Stimulated activated CD4-positive, alpha-beta T cell treated with anti-CD3 and anti-CD28 coated beads, Interleukin-4, amount 100 ng/mL, for 1 hour (primary cell): ENCODE data around the gene SSR4.

ENCODE experiments used
- DNase-seq: peaks from one replicate; pipeline ENCODE4 v3.0.0-alpha.2; 2020

Gene SSR4

DNA sequence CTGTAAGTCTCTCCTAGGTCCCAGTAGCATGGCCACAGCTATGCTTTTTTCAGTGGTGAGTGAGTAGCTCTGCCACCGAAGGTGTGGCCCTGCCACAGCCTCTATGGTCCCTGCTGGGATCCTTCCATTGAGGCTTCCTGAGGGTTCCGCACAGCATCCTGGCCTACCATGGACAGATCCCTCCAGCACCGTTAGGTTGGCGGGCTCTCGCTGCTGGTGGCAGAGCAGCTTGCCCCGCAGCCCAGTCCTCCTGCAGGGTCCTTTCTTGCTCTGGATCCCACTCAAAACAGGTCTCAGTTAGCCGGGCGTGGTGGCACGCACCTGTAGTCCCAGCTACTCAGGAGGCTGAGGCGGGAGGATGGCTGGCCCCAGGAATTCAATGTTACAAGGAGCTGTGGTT is 38.3 kb downstream of the SSR4 start:
- DNase-seq: no peak

DNA sequence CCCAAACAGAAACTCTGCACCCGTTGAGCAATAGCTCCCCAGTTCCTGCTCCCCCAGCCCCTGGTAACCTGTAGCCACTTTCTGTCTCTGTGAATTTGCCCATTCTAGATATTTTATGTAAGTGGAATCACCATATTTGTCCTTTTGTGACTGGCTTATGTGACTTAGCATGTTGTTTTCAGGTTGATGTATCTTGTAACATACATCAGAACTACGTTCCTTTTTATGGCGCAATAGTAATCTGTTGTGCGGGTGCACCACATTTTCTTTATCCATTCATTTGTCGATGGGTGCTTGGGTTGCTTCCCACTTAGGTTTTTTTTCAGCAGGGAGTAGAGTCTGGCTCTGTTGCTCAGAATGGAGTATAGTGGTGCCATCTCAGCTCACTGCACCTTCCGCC is 42.5 kb downstream of the SSR4 start:
- no peak for DNase-seq

DNA sequence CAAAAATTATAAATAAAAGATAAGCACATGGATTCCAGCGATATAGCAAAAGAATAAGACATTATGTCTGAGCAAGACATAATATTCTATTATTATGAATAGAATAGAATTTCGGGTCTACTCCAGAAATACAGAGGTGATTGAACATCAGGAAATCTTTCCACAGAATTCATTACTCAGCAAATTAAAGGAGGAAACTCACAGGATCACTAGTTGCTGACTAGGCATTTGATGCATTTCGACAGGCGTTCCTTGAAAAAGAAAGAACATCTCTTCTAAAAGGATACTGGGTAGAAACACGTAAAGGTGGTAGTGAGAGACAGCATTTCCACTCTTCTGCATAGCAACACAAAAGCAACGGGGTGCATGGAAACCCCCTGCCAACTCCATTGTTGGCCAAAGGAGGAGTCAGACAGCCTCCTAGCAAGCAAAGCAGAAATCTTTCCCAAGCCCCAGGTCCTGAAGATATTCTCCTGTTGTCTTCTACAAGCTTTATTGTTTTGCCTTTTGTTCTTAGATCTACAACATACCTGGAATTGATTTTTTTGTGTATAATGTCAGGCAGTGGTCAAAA is 50.1 kb downstream of the SSR4 start:
- no peak for DNase-seq

DNA sequence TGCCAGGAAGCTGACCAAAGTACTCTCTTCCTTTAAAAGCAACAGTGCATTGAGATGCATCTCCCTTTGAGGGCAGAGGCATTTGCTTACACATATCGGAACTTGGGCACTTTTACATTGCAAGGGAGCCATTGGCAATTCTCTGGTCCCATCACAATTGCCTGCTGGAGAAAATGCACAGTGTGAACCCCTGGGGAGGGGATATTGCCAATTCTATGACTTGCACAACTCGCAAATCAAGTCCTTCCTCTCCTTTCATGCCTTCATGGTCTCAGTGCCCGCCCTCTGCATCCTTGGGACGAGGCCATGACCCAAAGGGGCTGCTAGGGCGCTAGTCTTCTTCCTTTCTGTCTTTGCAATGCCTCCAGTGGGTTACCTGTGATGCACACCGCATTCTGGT is 50.7 kb downstream of the SSR4 start:
- no peak for DNase-seq

DNA sequence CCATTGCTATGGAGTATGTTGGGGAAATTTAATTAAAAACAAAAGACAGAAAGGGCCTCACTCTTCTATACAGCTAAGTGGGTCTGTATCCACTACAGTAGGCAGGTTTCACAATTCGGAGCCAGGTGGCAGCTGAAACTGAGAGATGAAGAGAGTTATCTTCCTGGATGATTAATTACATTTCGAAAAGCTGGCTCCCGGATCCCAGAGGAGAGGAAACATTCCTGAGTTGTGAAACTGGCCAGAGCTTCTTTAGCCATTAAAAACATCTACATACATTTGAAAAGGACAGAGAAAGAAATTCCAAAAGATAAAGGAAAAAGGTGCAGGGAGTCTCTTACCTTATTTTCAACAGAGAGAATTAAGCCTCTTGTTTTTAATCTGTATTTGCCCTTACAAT is 51.4 kb downstream of the SSR4 start:
- no peak for DNase-seq
